DOHH2 (cell line): ENCODE results near the gene JOSD2.

ENCODE experiments used
- H3F3A ChIP-seq: fragments of 200-600 bp; sonication (generic), shearing (Covaris generic); 2 replicates; pipeline ENCODE4 v1.6.0; 2016; ENCODE audit warnings: antibody characterized with exemption, mild to moderate bottlenecking; ENCODE audit not compliant: control insufficient read depth, insufficient read depth
- H3K27ac ChIP-seq: fragments of 200-600 bp; sonication (generic); 2 replicates; pipeline ENCODE4 v1.5.1; 2014; ENCODE audit warnings: low read depth, mild to moderate bottlenecking, low read length, moderate library complexity
- H3K27me3 ChIP-seq: fragments of 200-600 bp; sonication (generic); 2 replicates; pipeline ENCODE4 v1.6.1; 2014; ENCODE audit warnings: mild to moderate bottlenecking, low read length, mixed read lengths; ENCODE audit not compliant: control insufficient read depth
- H3K36me3 ChIP-seq: fragments of 200-600 bp; sonication (generic); 2 replicates; pipeline ENCODE4 v1.6.1; 2014; ENCODE audit warnings: mild to moderate bottlenecking, low read length, moderate library complexity, mixed read lengths; ENCODE audit not compliant: control insufficient read depth
- H3K4me1 ChIP-seq: fragments of 200-600 bp; sonication (generic); 2 replicates; pipeline ENCODE4 v1.6.1; 2014; ENCODE audit warnings: mild to moderate bottlenecking, low read length, mixed read lengths; ENCODE audit not compliant: control insufficient read depth
- H3K4me2 ChIP-seq: fragments of 200-600 bp; sonication (generic); 2 replicates; pipeline ENCODE4 v1.6.0; 2014; ENCODE audit warnings: mild to moderate bottlenecking, low read length, moderate library complexity
- H3K4me3 ChIP-seq: fragments of 200-600 bp; sonication (generic); 2 replicates; pipeline ENCODE4 v1.5.1; 2014; ENCODE audit warnings: mild to moderate bottlenecking, low read length, mixed read lengths
- H3K79me2 ChIP-seq: fragments of 200-600 bp; sonication (generic); 2 replicates; pipeline ENCODE4 v1.6.1; 2014; ENCODE audit warnings: mild to moderate bottlenecking, low read length, mixed read lengths; ENCODE audit not compliant: control insufficient read depth
- H3K9me2 ChIP-seq: fragments of 200-600 bp; sonication (generic); replicated peaks from 2 replicates; pipeline ENCODE4 v1.6.1; 2014; ENCODE audit warnings: mild to moderate bottlenecking, low read length, mixed read lengths; ENCODE audit not compliant: control insufficient read depth
- H3K9me3 ChIP-seq: fragments of 200-600 bp; sonication (generic); 2 replicates; pipeline ENCODE4 v1.6.1; 2014; ENCODE audit warnings: antibody characterized with exemption, low read length, mixed read lengths; ENCODE audit not compliant: control insufficient read depth, insufficient read depth
- H4K20me1 ChIP-seq: fragments of 200-600 bp; sonication (generic); 2 replicates; pipeline ENCODE4 v1.6.0; 2014; ENCODE audit warnings: low read depth, mild to moderate bottlenecking, antibody characterized with exemption, low read length, moderate library complexity; ENCODE audit not compliant: control insufficient read depth, insufficient read depth
- CTCF ChIP-seq: fragments of 200-600 bp; sonication (generic); IDR thresholded peaks from one replicate; pipeline ENCODE4 v1.5.1; 2014; ENCODE audit warnings: antibody characterized with exemption, mild to moderate bottlenecking, low read depth, low read length; ENCODE audit not compliant: poor library complexity, severe bottlenecking
- EZH2phosphoT487 ChIP-seq: fragments of 200-600 bp; sonication (generic); IDR thresholded peaks from 2 replicates; pipeline ENCODE4 v1.6.1; 2017; ENCODE audit warnings: borderline replicate concordance, mild to moderate bottlenecking, antibody characterized with exemption, low read length, moderate library complexity, mixed read lengths

JOSD2 gene

DNA sequence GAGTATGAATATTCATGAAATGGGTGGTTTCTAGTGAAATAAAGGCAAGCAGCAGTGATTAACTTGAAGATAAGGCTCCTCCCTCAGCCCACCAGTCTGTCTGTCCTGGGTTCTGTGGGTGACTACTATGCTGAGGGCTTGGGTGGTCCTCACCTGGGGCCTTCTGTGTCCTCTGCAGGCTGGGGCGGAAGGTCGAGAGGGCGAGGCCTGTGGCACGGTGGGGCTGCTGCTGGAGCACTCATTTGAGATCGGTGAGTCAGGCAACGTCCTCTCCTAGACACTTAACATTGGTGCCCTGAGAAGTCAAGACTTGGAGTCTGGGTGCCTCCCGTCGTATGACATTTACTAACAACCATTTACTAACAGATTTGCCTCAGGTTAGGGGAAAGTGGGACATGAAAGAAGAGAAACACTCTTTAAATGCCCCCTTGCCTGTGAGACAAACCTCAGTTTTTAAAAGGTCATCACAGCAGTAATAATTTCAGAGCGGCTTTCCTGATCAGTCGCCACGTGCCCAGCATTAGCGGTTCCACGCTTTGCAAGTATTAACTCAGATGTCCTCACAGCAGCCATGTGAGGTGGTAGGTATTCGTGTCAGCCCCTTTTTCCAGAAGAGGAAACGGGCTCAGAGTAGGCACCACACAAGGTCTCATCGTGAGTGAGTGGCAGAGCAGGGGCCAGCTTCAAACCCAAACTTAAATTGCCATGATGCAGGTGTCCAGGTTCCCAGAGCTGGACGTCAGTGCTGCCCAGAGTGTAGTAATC, 33.1 kb downstream of the JOSD2 start:
- H3K4me1 ChIP-seq: peaks cover 10% of the 10 kb centered on the region
- H3K4me2 ChIP-seq: peak overlapping the region; percentile 88
- H4K20me1 ChIP-seq: peaks cover 11% of the 10 kb centered on the region
- TF ChIP-seq CTCF (no peak), EZH2phosphoT487 (no peak)
- peaks cover 6% of the 10 kb centered on the region; the same call in 1 of the 2 replicates for H3K27me3 ChIP-seq
- no peak overlapping the region for H3K27ac ChIP-seq
- H3K4me3 ChIP-seq: peak overlapping the region; percentile 98
- no peaks in the 10 kb centered on the region for H3F3A ChIP-seq
- peaks cover 52% of the 10 kb centered on the region for H3K36me3 ChIP-seq
- peaks cover 40% of the 10 kb centered on the region for H3K79me2 ChIP-seq
- H3K9me2 ChIP-seq: no peaks in the 10 kb centered on the region
- peaks cover 5% of the 10 kb centered on the region; the same call in 1 of the 2 replicates for H3K9me3 ChIP-seq

DNA sequence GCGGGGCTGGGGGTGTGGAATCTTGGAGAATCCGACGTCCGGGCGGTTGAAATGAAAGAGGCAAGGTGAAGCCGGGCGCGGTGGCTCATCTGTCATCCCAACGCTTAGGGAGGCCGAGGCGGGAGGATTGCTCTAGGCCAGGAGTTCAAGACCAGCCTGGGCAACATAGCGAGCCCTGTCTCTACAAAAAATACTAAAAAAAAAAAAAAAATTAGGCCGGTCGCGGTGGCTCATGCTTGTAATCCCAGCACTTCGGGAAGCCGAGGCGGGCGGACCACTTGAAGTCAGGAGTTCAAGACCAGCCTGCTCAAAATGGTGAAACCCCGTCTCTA, 34.1 kb downstream of the JOSD2 start:
- H4K20me1 ChIP-seq: peaks cover 11% of the 10 kb centered on the region
- H3K27ac ChIP-seq: peak overlapping the region; percentile 80
- peaks cover 10% of the 10 kb centered on the region for H3K4me1 ChIP-seq
- H3K4me2 ChIP-seq: peak overlapping the region; percentile 88
- H3K9me2 ChIP-seq: no peaks in the 10 kb centered on the region
- peak overlapping the region; percentile 98 for H3K4me3 ChIP-seq
- H3F3A ChIP-seq: peaks cover 2% of the 10 kb centered on the region; the same call in 1 of the 2 replicates
- H3K9me3 ChIP-seq: peaks cover 5% of the 10 kb centered on the region; the same call in 1 of the 2 replicates
- H3K27me3 ChIP-seq: peaks cover 6% of the 10 kb centered on the region; the same call in 1 of the 2 replicates
- H3K36me3 ChIP-seq: peaks cover 46% of the 10 kb centered on the region
- no peak for TF ChIP-seq EZH2phosphoT487
- TF ChIP-seq CTCF: no peak
- H3K79me2 ChIP-seq: peaks cover 40% of the 10 kb centered on the region

DNA sequence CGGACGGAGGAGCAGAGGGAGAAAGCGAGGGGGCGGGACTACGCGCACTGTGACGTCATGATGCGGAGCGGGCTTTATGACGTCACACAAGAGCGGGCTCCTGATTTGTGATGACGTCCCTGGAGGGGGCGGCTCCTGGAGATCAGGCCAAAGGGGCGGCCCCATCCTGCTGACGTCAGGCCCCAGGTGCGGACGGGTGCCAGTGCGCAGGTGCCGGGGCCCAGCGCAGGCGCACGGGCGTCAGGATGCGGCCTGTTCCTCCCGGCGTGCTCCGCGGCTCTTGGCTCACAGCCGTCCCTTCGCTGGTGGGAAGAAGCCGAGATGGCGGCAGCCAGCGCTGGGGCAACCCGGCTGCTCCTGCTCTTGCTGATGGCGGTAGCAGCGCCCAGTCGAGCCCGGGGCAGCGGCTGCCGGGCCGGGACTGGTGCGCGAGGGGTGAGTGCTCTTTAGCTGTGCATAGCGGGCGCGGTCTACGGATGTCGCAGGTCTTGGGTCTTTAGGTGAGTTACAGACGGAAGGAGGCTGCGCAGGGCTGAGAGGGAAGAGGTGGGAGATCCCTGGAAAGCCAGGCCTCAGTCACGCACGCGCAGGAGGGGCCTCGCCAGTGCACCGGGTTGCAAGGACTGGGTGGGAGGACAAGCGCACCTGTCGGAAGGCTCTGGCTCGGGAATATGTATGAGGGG, 34.6 kb downstream of the JOSD2 start, which contains the start of the genes EMC10 and GARIN5A:
EMC10 (plus strand) TSS at position 284 of the 683 bp plus-strand sequence; CDS start at position 322, 38 bp downstream.
GARIN5A (minus strand) TSS at position 625 of the 683 bp plus-strand sequence; CDS start at position 165, 460 bp downstream.
- peaks cover 5% of the 10 kb centered on the region; the same call in 1 of the 2 replicates for H3F3A ChIP-seq
- H3K27me3 ChIP-seq: peaks cover 6% of the 10 kb centered on the region; the same call in 1 of the 2 replicates
- peaks cover 5% of the 10 kb centered on the region; the same call in 1 of the 2 replicates for H3K9me3 ChIP-seq
- no peaks in the 10 kb centered on the region for H3K9me2 ChIP-seq
- peaks cover 41% of the 10 kb centered on the region for H3K36me3 ChIP-seq
- H3K4me2 ChIP-seq: peak within 1 kb of the TSS; percentile 88
- H4K20me1 ChIP-seq: peaks cover 11% of the 10 kb centered on the region
- H3K4me1 ChIP-seq: peaks cover 10% of the 10 kb centered on the region
- peaks cover 40% of the 10 kb centered on the region for H3K79me2 ChIP-seq
- H3K27ac ChIP-seq: peak within 1 kb of the TSS; percentile 80
- TF ChIP-seq EZH2phosphoT487 (no peak), CTCF (no peak)
- peak within 1 kb of the TSS; percentile 98 for H3K4me3 ChIP-seq
